Type B pancreatic cell (in vitro differentiated cells): ENCODE data around the gene MROH2B. TPM values are rescaled to one million over a fixed set of nuclear protein-coding genes. Genes with fewer than 3 reads are reported as not detected.

Experiments used
- DNase-seq: peaks from one replicate; pipeline ENCODE4 v3.0.0; 2021; ENCODE audit warnings: mixed read lengths; ENCODE audit not compliant: unreplicated experiment; ENCODE audit errors: extremely low spot score
- H3K27ac Mint-ChIP-seq: 2 replicates; pipeline ENCODE4 v1.8.0; 2021; ENCODE audit warnings: mild to moderate bottlenecking, mixed read lengths
- H3K27me3 Mint-ChIP-seq: 2 replicates; pipeline ENCODE4 v1.8.0; 2021; ENCODE audit warnings: mixed read lengths
- H3K36me3 Mint-ChIP-seq: 2 replicates; pipeline ENCODE4 v1.8.0; 2021; ENCODE audit warnings: mixed read lengths
- H3K4me1 Mint-ChIP-seq: one replicate; pipeline ENCODE4 v1.8.0; 2021; ENCODE audit warnings: mixed read lengths; ENCODE audit not compliant: unreplicated experiment
- H3K4me3 Mint-ChIP-seq: 2 replicates; pipeline ENCODE4 v1.8.0; 2021; ENCODE audit warnings: mild to moderate bottlenecking, mixed read lengths
- H3K9me3 Mint-ChIP-seq: 2 replicates; pipeline ENCODE4 v1.8.0; 2021; ENCODE audit warnings: mixed read lengths
- total RNA-seq: library from RNA; stranded (reverse); gene quantifications from 2 replicates; pipeline ENCODE4 v1.2.1, GENCODE V29; 2021; ENCODE audit warnings: low replicate concordance
- TF ChIP-seq, protein P1 (sequence below): fragments of 200-600 bp; sonication (generic); conservative IDR thresholded peaks from 2 replicates; pipeline ENCODE4 v1.5.0; 2021; ENCODE audit warnings: antibody characterized with exemption, mild to moderate bottlenecking

The MROH2B gene
- total RNA-seq, 1 donor from 2014 or later: not detected

- Mint-ChIP-seq H3K4me1 (no peaks in the 10 kb centered on the region), H3K4me3 (no peak overlapping the region), H3K9me3 (peaks cover 7% of the 10 kb centered on the region), H3K27me3 (no peaks in the 10 kb centered on the region), H3K36me3 (no peaks in the 10 kb centered on the region), H3K27ac (no peak overlapping the region)
- no peak for DNase-seq
- TF ChIP-seq, protein P1, sequence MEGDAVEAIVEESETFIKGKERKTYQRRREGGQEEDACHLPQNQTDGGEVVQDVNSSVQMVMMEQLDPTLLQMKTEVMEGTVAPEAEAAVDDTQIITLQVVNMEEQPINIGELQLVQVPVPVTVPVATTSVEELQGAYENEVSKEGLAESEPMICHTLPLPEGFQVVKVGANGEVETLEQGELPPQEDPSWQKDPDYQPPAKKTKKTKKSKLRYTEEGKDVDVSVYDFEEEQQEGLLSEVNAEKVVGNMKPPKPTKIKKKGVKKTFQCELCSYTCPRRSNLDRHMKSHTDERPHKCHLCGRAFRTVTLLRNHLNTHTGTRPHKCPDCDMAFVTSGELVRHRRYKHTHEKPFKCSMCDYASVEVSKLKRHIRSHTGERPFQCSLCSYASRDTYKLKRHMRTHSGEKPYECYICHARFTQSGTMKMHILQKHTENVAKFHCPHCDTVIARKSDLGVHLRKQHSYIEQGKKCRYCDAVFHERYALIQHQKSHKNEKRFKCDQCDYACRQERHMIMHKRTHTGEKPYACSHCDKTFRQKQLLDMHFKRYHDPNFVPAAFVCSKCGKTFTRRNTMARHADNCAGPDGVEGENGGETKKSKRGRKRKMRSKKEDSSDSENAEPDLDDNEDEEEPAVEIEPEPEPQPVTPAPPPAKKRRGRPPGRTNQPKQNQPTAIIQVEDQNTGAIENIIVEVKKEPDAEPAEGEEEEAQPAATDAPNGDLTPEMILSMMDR: no peak
Measured at GRCh38 chr5:40955313-40955712, 115.8 kb downstream of the MROH2B start.

Other genes starting within 250 kb of the MROH2B start
- gene RPL37, start 236.1 kb downstream of the MROH2B start, total RNA-seq: 1,654 and 1,766 TPM in 2 replicates
- gene CARD6, start 230.0 kb downstream of the MROH2B start, total RNA-seq: 1.4 and 2.9 TPM in 2 replicates
- 2.0 and 18.9 TPM in 2 replicates for gene C7, start 161.8 kb downstream of the MROH2B start, total RNA-seq
- gene C6, start 142.2 kb upstream of the MROH2B start, total RNA-seq: 1.2 and 2.3 TPM in 2 replicates